Umbilical cord (tissue), 2 donors: ENCODE results near the gene ISCU. TPM values are rescaled to one million over a fixed set of nuclear protein-coding genes. Genes with fewer than 3 reads are reported as not detected.
"Not testable (repeated sequence)": the region's sequence is repeated elsewhere in the genome, so short reads cannot be mapped to it uniquely, and the experiment has no call there.

Experiments
- DNase-seq: peaks from one replicate; pipeline ENCODE4 v3.0.0-alpha.2; 2015; ENCODE audit warnings: low spot score
- total RNA-seq: library from RNA; depleted of rRNA; stranded (reverse); fragments of >200 nt; gene quantifications from one replicate; pipeline ENCODE4 v1.2.3, GENCODE V29; 2014; ENCODE audit warnings: low replicate concordance; ENCODE audit not compliant: insufficient read depth

The ISCU gene
- total RNA-seq, 1 donor from 2014 or later: 108 TPM

- peak; percentile 82 for DNase-seq
Measured at GRCh38 chr12:108589028-108589839, 26.8 kb downstream of the ISCU start.

DNA sequence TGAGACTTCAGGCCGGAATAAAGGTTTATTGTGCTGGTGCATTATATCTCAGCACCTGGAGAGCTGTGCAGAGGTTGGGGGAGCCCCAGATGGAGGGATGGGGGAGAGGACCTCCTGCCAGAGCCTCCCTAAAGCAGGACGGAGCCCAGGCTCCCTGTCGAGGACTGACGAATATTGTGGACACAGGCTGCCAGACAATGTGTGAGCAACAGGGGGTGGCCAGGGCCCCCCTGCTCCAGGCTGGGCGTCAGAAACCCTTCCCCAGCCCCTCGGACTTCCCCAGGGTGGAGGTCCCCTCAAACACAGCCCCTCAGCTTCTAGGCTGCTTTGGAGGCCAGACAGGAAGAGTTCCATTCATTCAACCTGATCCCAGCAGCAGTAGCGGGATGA, 27.4 kb downstream of the ISCU start:
- DNase-seq: no peak

DNA sequence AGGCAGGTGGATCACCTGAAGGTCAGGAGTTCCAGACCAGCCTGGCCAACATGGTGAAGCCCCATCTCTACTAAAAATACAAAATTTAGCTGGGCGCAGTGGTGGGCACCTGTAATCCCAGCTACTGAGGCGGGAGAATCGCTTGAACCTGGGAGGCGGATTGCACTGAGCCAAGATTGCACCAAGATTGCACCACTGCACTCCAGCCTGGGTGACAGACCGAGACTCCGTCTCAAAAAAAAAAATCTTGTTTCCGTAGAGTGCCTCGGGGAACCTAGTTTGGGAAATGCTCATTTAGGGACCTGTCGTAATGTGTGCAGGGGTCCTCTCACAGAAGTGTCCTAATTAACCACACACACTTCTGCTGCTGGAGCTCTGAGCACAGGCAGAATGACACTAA, 28.1 kb downstream of the ISCU start:
- not testable (repeated sequence) for DNase-seq

GRCh38 chr12:108591267-108591980, 29.0 kb downstream of the ISCU start:
- DNase-seq: no peak

GRCh38 chr12:108592033-108592909, 29.9 kb downstream of the ISCU start:
- no peak for DNase-seq

GRCh38 chr12:108594323-108594903, 32.0 kb downstream of the ISCU start:
- no peak for DNase-seq

- DNase-seq: no peak
Measured at GRCh38 chr12:108594960-108595710, 32.7 kb downstream of the ISCU start.

GRCh38 chr12:108595711-108596647, 33.6 kb downstream of the ISCU start:
- peak; percentile 33 for DNase-seq

DNA sequence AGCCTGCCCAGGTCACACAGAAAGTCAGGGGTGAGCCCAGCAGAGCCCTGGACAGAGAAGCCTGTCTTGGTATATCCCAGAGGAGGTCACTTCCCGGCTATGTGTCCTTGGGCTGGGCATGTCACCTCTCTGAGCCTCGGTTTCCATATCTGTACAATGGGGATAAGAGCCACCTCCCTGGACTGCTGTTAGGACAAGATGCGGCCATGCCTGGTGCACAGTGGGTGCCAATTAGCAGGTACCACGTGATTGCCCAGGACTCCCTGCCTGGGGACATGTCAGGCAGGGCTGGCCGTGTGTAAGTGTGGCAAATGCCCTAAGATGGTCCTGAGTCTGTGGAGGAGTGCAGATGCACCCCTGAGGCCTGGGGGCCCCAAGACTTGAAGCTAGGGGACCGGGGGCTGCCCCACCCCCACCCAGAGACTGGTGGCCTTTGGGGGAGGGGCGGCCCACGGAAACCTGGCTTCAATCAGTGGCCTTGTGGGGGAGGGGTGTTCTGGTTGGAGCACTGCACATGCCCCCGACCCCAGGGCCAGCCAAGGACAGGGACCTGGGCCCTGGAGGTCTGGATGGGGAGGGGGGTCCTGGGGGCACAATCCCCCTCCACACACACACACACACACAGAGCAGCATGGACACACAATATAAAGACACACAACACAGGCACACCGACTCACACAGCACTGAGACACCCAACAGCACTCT, 34.6 kb downstream of the ISCU start:
- DNase-seq: no peak

DNA sequence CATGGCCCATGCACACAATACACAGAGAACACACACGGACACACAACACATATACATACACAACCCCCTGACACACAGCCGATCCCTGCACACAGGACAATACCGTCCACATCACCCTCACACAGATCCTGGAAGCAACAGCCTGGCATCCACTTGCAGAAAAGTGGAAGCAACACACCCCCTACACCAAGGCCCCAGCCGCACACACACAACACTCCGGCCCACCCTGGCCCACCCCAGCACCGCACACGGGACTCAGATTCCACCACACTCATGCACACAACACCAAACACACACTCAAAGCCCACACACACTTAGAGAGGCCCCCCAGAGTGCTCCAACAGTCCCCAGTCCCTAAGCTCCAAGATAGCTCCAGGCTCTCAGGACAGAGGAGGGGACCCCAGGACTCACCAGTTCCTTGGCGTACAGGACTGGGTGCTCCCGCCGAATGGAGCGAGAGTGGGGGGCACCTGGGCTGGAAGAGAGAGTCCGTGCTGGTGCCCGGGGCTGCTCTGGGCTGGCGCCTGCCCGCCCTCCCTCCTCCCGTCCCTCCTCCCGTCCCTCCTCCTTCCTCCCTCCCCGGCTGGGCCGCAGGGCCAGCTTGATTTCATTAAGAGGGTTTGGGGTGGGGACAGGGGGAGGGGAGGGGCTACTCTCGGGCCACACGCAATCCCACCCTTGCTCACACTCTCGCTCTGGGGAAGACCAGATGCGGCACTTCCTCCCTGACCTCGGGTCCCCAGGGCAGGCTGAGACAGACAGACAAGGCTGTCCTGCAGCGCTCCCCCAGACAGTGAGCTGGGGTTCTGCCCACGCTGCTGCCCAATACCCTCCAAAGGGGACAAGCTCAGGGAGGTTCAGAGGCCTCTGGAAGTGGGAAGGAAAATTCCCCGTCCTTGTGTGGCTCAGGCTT, 35.4 kb downstream of the ISCU start, which contains the start of gene TMEM119:
Gene TMEM119 (minus strand): TSS at position 526 of the 913 bp plus-strand sequence. CDS start 5,701 bp downstream, outside the sequence.
- peak; percentile 80 for DNase-seq

GRCh38 chr12:108598553-108599250, 36.3 kb downstream of the ISCU start:
- DNase-seq: no peak

DNA sequence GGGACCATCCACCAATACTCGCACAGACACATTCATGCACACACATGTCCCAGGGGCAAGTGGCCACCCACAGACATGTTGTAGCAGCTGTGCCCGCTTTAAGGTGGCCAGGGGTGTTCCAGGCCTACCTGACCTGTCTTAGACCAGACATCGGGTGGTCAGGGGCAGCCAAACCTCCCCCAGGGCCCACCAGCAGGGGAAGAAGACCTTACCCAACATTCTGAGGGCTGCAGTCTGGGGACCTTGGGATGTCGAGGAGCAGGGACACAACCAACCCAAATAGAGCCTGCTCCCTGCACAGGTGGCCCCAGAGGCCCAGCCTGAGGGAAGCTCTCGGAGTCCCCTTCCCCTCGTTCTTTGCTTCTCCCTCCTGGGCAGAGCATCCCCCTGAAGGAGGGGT, 37.1 kb downstream of the ISCU start:
- no peak for DNase-seq

GRCh38 chr12:108599948-108600701, 37.7 kb downstream of the ISCU start:
- DNase-seq: no peak

DNA sequence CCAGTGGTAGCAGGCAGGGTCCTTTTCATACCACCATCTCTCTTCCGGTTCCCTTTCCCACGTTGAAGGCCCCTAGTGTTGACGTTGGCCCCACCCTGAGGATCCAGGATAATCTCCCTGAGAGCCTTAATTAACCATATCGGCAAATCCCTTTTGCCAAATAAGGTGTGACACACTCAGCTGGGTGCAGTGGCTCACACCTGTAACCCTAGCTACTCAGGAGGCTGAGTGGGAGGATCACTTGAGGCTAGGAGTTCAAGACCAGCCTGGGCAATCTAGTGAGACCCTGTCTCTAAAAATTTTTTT, 38.3 kb downstream of the ISCU start:
- no peak for DNase-seq

DNA sequence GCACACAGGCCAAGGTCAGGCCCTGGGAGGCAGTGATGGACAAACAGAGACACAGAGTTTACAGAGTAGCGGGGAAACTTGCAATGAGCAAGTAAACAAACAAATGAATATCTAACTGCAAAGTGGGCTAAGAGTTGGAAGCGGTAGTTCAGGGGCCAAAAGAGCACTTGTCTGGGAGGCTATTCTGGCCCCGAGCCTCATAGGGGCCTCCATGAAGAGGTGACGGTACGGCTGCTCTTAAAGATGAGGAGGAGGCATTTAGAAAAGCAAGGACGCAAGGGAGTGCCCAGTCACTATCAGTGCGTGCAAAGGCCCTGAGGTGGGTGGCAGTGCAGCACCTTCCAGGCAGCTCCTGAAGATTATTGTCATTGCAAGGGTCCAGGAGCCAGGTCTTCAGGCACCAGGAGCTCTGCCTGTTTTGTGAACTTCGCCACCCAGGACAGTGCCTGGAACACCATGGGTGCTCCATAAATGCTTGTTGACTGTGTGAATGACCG, 39.9 kb downstream of the ISCU start:
- DNase-seq: no peak

DNA sequence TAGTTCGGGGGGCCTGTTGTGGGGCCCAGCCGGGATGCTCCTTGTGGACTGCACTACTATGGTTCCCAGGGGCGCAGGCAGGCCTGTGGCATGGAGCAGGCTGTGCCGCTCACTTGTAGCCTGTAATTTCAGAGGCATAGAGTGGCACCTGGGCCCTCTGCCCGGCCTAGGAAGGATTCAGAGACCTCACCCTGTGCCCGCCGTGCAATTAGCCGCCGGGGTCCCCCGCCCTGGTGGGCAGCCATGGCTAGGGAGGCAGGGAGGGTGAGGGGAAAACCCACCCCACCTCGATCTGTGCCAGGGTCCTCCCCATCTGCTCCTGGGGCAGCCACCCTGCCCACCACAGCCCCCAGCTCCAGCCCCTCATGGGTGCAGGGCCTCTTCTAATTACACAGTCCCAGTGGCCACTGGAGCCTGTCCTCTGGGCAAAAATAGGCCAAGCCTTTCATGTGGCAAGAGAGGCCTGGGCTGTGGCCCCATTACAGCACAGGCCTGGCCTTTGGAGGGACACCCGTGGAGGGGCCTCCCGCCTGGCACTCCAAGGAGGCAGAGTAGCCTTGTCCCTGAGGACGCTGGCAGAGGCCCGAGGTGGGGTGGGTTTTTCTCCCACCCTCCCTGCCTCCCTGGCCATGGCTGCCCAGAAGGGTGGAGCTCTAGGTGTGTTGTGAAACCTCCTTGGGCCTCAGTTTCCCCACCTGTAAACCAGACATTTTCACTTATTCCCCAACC, 40.7 kb downstream of the ISCU start:
- no peak for DNase-seq
